C1 segment of cervical spinal cord (tissue), 14 donors: Measurements from ENCODE around the gene RNFT2.
"Not testable (repeated sequence)": the region's sequence is repeated elsewhere in the genome, so short reads cannot be mapped to it uniquely, and the experiment has no call there.

ENCODE experiments used
- DNase-seq, 14 donors: peaks; one replicate each; lab custom pipeline; 2025; lab: John Stamatoyannopoulos, UW

The RNFT2 gene

GRCh38 chr12:116792403-116792802 is 54.3 kb downstream of the RNFT2 start:
- DNase-seq = no peak

- no peak for DNase-seq
These were observed 56.6 kb downstream of the RNFT2 start for GRCh38 chr12:116794725-116795124.

- no peak for DNase-seq
These were observed 59.8 kb downstream of the RNFT2 start for GRCh38 chr12:116797885-116798284.

- DNase-seq = no peak
These were observed 60.6 kb downstream of the RNFT2 start for GRCh38 chr12:116798719-116799118.

- no peak for DNase-seq
These were observed 61.8 kb downstream of the RNFT2 start for GRCh38 chr12:116799955-116800354.

- no peak for DNase-seq
These were observed 62.8 kb downstream of the RNFT2 start for GRCh38 chr12:116800918-116801317.

GRCh38 chr12:116802018-116802417 is 63.9 kb downstream of the RNFT2 start:
- no peak for DNase-seq

GRCh38 chr12:116803013-116803736 is 65.1 kb downstream of the RNFT2 start:
- DNase-seq = no peak

GRCh38 chr12:116804051-116804450 is 65.9 kb downstream of the RNFT2 start:
- DNase-seq = no peak

GRCh38 chr12:116806845-116807440 is 68.8 kb downstream of the RNFT2 start:
- DNase-seq = no peak

GRCh38 chr12:116807546-116807945 is 69.4 kb downstream of the RNFT2 start:
- no peak for DNase-seq

- DNase-seq = no peak
These were observed 70.3 kb downstream of the RNFT2 start for GRCh38 chr12:116808113-116809105.

GRCh38 chr12:116812238-116812637 is 74.1 kb downstream of the RNFT2 start:
- no peak for DNase-seq

- no peak for DNase-seq
These were observed 75.3 kb downstream of the RNFT2 start for GRCh38 chr12:116813271-116814041.

- DNase-seq = not testable (repeated sequence)
These were observed 76.7 kb downstream of the RNFT2 start for GRCh38 chr12:116814766-116815165.

- peak in 9 of 14 donors; percentile 8 to 55 (median 34) for DNase-seq
These were observed 80.3 kb downstream of the RNFT2 start for GRCh38 chr12:116818341-116818856.

- DNase-seq = peak; percentile 15 to 91 (median 83)
These were observed 81.1 kb downstream of the RNFT2 start for GRCh38 chr12:116818948-116819832.

- peak in 1 of 14 donors; percentile 2 for DNase-seq
These were observed 82.0 kb downstream of the RNFT2 start for GRCh38 chr12:116820064-116820656.

GRCh38 chr12:116821291-116821690 is 83.2 kb downstream of the RNFT2 start:
- no peak for DNase-seq

- no peak for DNase-seq
These were observed 89.3 kb downstream of the RNFT2 start for GRCh38 chr12:116827432-116827831.
